ENCODE measurements around the gene TERT. TPM values are rescaled to one million over a fixed set of nuclear protein-coding genes. Genes with fewer than 3 reads are reported as not detected.

Gene TERT
- total and polyA plus RNA-seq, 7 donors = 2.9 TPM; not detected in 6

DNA sequence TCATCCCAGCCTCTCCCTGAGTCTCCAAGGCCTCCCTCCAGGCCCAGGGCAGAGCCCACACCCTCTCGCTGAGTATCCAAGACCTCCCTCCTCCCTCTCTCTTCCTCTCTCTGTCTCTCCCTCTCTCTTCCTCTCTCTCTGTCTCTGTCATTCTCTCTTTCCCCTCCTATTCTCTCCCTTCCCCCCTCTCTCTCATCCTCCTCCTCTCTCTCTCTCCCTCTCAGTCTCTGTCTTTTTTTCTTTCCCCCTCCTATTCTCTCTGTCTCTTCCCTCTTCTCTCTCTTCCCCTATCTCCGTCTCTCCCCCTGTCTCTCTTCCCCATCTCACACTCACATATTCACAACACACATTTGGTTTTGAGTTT lies 85.4 kb downstream of the TERT start:
- intact Hi-C loops (cut with DNase I) = no loop called here
- H3K4me3 ChIP-seq = no peak overlapping the region
- H3K27me3 ChIP-seq = peaks cover 0 to 27% (median 3%) of the 10 kb centered on the region in 3 donors

DNA sequence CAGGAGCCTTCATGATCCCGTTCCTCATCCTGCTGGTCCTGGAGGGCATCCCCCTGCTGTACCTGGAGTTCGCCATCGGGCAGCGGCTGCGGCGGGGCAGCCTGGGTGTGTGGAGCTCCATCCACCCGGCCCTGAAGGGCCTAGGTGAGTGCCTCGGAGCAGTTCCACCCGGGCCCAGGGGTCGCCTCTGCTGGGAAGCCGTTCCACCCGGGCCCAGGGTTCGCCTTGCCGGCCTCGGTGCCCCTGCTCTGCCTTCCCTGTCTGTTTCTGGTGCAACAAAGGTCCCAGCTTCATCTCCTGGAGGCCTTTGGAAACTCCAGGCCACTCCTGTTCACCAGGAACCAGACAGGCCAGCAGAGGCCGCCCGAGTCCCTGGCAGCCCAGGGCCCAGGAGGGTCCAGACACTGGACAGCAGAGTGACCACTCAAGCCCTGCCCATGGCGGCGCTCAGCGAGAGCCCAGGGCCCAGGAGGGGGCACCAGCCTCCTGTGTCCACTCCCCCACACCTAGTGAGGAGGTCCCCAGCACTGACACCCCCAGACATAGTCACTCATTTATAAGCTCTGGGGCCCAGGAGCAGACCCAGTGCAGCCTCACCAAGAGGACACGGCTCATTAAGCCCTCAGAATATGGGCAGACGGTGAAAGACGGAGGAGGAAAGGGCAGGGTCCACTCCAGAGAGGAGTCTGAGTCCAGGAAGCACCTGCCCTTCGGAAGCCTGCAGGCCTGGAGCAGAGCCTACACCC lies 86.0 kb downstream of the TERT start:
- 57 to 79% methylated on average over 24 of the region's 24 CpGs for WGBS, 2 donors
- peaks cover 0 to 32% (median 3%) of the 10 kb centered on the region in 3 donors for H3K27me3 ChIP-seq
- H3K9me3 ChIP-seq = no peaks in the 10 kb centered on the region
- no peaks in the 10 kb centered on the region for H3K36me3 ChIP-seq
- H3K4me1 ChIP-seq = no peaks in the 10 kb centered on the region
- no peak overlapping the region for H3K27ac ChIP-seq
- no peak for TF ChIP-seq POLR2A (IDR thresholded peaks at IDR 0.05)
- TF ChIP-seq, protein P1, sequence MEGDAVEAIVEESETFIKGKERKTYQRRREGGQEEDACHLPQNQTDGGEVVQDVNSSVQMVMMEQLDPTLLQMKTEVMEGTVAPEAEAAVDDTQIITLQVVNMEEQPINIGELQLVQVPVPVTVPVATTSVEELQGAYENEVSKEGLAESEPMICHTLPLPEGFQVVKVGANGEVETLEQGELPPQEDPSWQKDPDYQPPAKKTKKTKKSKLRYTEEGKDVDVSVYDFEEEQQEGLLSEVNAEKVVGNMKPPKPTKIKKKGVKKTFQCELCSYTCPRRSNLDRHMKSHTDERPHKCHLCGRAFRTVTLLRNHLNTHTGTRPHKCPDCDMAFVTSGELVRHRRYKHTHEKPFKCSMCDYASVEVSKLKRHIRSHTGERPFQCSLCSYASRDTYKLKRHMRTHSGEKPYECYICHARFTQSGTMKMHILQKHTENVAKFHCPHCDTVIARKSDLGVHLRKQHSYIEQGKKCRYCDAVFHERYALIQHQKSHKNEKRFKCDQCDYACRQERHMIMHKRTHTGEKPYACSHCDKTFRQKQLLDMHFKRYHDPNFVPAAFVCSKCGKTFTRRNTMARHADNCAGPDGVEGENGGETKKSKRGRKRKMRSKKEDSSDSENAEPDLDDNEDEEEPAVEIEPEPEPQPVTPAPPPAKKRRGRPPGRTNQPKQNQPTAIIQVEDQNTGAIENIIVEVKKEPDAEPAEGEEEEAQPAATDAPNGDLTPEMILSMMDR (IDR thresholded peaks at IDR 0.05) = peak in 1 of 4 experiments; percentile 8
- no peak for DNase-seq
- intact Hi-C loops (cut with DNase I) = no loop called here
- no peak overlapping the region for H3K4me3 ChIP-seq

More for the DNA sequence above, 85.4 kb downstream of the TERT start:
- TF ChIP-seq POLR2AphosphoS5 (IDR thresholded peaks at IDR 0.05) = no peak
- no peaks in the 10 kb centered on the region for H3K4me1 ChIP-seq
- H3K9me3 ChIP-seq = no peaks in the 10 kb centered on the region
- WGBS, 2 donors = 42 to 79% methylated on average over 2 of the region's 2 CpGs
- H3K36me3 ChIP-seq = no peaks in the 10 kb centered on the region
- no peak for DNase-seq
- no peak overlapping the region for H3K27ac ChIP-seq

DNA sequence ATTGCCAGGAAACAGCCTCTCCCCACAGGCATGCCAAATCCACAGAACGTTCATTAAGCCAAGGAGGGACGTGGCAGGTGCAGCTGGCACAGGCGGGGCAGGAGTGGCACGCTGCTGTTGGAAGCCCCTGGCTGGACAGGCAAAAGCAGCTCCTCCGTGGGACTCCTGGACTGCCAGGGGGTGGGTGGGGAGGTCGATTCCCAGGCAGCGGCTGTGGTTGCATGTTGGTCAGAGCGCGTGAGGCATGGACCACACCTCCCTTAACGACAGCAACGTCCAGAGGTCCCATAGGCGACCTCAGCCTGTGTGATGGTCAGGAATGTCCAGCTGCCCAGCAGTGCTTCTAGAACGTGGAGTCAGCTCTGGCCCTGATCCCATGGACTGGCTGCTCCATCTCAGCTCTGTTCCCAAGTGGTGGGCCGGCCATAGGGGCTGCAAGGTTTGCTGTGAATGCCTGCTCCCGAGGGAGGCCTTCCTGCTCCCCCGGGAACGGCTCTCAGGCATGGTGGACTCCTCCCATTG lies 86.6 kb downstream of the TERT start:
- Histone ChIP-seq H3K4me3 (no peak overlapping the region), H3K27ac (no peak overlapping the region), H3K9me3 (no peaks in the 10 kb centered on the region), H3K4me1 (no peaks in the 10 kb centered on the region), H3K36me3 (no peaks in the 10 kb centered on the region), H3K27me3 (peaks cover 0 to 38% (median 3%) of the 10 kb centered on the region in 3 donors)
- intact Hi-C loops (cut with DNase I) = no loop called here
- no peak for TF ChIP-seq EP300 (IDR thresholded peaks at IDR 0.05)
- TF ChIP-seq POLR2AphosphoS5 (IDR thresholded peaks at IDR 0.05) = no peak
- no peak for TF ChIP-seq POLR2A (IDR thresholded peaks at IDR 0.05)
- TF ChIP-seq, protein P1 (IDR thresholded peaks at IDR 0.05) = no peak
- DNase-seq = no peak
- 49 to 76% methylated on average over 17 of the region's 17 CpGs for WGBS, 2 donors

DNA sequence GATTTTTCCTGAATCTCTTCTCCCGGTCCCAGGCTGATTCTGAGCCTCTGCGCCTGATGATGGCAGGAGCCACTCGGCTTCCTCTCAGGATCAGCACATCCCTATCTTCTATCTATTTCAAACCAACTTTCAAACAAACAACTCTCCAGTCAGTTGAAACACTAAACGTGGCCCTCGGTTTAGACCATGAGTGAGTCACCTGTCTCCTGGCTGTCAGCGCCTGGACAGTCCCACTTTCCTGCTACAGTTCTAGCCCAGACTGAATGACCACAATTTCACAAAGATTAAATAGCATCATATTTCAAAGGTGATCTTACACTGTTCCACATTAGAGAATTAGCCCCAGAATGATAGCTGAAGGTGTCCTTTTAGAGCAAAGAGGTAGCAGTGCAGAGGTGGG lies 87.3 kb downstream of the TERT start:
- no peaks in the 10 kb centered on the region for H3K36me3 ChIP-seq
- no peak overlapping the region for H3K4me3 ChIP-seq
- WGBS, 2 donors = 82 to 88% methylated on average over 6 of the region's 6 CpGs
- TF ChIP-seq, protein P1 (IDR thresholded peaks at IDR 0.05) = no peak
- TF ChIP-seq POLR2AphosphoS5 (IDR thresholded peaks at IDR 0.05) (no peak), POLR2A (IDR thresholded peaks at IDR 0.05) (no peak), EP300 (IDR thresholded peaks at IDR 0.05) (no peak)
- no peak for DNase-seq
- no peak overlapping the region for H3K27ac ChIP-seq
- H3K27me3 ChIP-seq = peaks cover 0 to 42% (median 3%) of the 10 kb centered on the region in 3 donors
- H3K9me3 ChIP-seq = no peaks in the 10 kb centered on the region
- H3K4me1 ChIP-seq = no peaks in the 10 kb centered on the region
- intact Hi-C loops (cut with DNase I) = no loop called here

DNA sequence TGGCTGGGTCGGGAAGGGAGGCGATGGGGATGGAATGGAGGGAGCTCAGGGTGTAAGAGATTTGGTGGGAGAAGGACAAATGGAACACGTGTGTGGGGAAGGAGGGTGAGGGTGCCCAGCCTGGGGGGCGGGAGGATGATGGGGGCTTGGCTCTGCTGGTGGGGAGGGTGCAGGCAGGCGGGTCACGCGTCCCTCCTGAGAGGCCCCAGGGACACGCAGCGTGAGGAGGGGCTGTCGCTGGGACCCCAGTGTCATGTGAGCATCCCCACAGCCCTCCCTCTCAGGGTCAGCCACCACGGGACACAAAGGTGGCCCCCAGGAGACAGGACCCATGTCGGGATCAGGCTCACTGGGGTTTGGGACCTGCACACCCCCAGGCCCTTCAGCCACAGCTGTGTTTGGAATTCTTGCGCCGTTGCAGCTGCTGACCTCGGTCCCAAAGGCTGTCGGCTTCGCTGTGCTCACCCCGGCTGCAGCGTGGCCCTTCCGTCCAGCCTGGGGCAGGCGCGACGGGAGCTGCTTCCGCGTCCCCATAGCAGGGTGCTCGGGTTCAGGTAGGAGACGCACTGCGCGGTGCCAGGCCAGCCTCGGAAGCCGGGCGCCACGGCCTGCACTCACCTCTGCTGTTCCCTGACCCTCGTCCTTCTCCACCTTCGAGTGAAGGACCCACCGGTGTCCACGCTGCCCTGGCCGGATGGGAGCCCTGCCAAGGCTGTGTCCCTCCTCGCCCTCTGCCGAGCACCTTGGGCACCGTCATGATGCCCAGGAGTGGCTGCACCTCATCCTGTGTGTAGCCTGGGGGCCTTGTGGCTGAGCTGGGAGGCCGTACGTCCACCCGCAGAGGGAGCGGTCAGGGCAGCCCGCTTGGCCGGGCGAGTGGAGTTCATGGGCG lies 88.1 kb downstream of the TERT start:
- no peak for DNase-seq
- intact Hi-C loops (cut with DNase I) = no loop called here
- H3K27me3 ChIP-seq = peaks cover 0 to 49% (median 3%) of the 10 kb centered on the region in 3 donors
- TF ChIP-seq POLR2A (IDR thresholded peaks at IDR 0.05) = no peak
- TF ChIP-seq, protein P1 (IDR thresholded peaks at IDR 0.05) = no peak
- TF ChIP-seq EP300 (IDR thresholded peaks at IDR 0.05) = no peak
- no peak for TF ChIP-seq POLR2AphosphoS5 (IDR thresholded peaks at IDR 0.05)
- H3K4me1 ChIP-seq = no peaks in the 10 kb centered on the region
- no peak overlapping the region for H3K27ac ChIP-seq
- no peaks in the 10 kb centered on the region for H3K36me3 ChIP-seq
- WGBS, 2 donors = 85 to 88% methylated on average over 49 of the region's 49 CpGs
- H3K9me3 ChIP-seq = no peaks in the 10 kb centered on the region
- no peak overlapping the region for H3K4me3 ChIP-seq

Measured in sigmoid colon (tissue), 7 donors.